SK-N-MC (cell line): ENCODE data around the gene TNNT2.

Experiments
- DNase-seq: peaks from one replicate; pipeline ENCODE4 v3.0.0-alpha.2; 2011; ENCODE audit warnings: low read depth, low spot score
- H3K27ac ChIP-seq: fragments of 200-600 bp; sonication (generic); 2 replicates; pipeline ENCODE4 v1.5.1; 2016; ENCODE audit warnings: mixed run types
- H3K36me3 ChIP-seq: fragments of 200-600 bp; sonication (generic); 2 replicates; pipeline ENCODE4 v1.6.1; 2017; ENCODE audit warnings: antibody characterized with exemption, low read length, mixed read lengths; ENCODE audit not compliant: insufficient read depth
- H3K4me3 ChIP-seq: fragments of 200-600 bp; sonication (generic); 2 replicates; pipeline ENCODE4 v1.5.1; 2016
- H3K9ac ChIP-seq: fragments of 200-600 bp; sonication (generic); 2 replicates; pipeline ENCODE4 v1.8.0; 2017; ENCODE audit warnings: mixed run types, mixed read lengths; ENCODE audit not compliant: insufficient read length
- H3K9me3 ChIP-seq: fragments of 200-600 bp; sonication (generic); 2 replicates; pipeline ENCODE4 v1.6.1; 2017; ENCODE audit warnings: low read depth, mild to moderate bottlenecking, antibody characterized with exemption, low read length, moderate library complexity, mixed read lengths
- EZH2 ChIP-seq: fragments of 200-600 bp; sonication (generic); IDR thresholded peaks from one replicate; pipeline ENCODE4 v1.6.1; 2017; ENCODE audit warnings: antibody characterized with exemption
- FOXP2 ChIP-seq: optimal IDR thresholded peaks from 2 replicates; pipeline ENCODE3; 2011; ENCODE audit warnings: mild to moderate bottlenecking, moderate library complexity; ENCODE audit not compliant: insufficient read depth; ENCODE audit errors: extremely low read length, control extremely low read depth
- POLR2AphosphoS5 ChIP-seq: IDR thresholded peaks from 2 replicates; pipeline ENCODE4 v1.6.1; 2012; ENCODE audit warnings: mild to moderate bottlenecking, low read depth, low read length, borderline replicate concordance

TNNT2 gene

DNA sequence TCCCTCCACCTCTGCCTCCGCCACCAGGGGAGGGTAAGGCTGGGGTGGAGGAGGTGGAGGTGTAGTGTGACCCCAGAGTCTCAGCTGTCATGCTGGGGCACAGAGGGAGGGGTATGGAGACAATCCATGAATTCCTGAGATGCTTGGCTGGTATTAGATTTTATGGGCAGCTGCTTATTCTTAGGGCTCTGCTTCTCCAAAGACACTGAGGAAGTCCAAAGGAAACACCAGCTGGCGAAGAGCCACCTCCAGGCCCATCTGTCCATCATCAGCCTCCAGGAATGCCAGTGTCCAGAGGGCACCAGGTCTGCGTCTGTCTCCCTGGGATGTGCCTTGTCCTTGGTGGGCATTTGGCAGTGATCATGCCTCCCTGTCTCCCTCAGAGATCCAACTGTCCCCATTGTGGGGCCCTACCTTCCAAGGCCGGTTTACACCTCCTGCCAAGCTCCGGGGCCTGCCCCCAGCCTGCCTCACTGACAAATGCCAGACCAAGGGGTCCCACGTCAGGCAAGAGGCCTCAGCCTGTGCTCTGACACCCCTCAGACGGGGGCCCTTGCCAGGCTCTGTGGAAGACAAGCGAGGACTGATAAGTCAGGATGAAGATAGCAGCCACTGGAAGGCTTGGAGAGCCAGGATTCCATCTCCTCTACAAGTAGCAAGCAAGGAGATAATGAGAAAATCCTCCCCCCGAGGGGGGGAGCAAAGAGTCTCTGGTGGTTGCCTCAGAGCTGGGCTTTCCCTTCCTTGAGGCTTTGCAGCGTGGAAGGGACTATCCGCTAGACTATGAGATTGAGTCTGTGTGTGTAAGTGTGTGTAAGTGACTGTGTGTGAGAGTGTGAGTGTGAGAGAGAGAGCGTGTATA is 42.5 kb upstream of the TNNT2 start:
- TF ChIP-seq EZH2 (no peak), FOXP2 (no peak), POLR2AphosphoS5 (no peak)
- no peak for DNase-seq
- H3K9ac ChIP-seq: no peak overlapping the region
- no peak overlapping the region for H3K4me3 ChIP-seq
- no peaks in the 10 kb centered on the region for H3K36me3 ChIP-seq
- H3K27ac ChIP-seq: no peak overlapping the region
- no peaks in the 10 kb centered on the region for H3K9me3 ChIP-seq

DNA sequence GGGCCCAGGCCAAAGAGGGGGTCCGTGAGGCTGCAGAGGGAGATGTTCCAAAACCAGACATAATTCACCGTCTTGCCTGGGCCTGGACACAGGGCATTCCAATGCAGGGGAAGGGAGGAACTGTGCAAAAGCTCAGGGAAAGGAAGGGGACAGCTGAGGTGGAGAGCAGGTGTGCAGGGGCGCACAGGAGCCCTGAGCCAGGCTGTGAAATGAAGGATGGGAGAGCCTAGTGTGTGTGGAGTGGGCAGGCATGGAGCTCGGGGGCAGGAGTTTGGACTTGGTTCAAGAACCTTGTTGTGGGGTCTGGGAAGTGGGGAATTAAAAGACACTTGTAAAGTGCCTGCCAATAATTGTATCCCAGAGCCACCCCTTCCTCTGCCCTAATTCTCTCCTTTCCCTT is 41.8 kb upstream of the TNNT2 start:
- no peak overlapping the region for H3K9ac ChIP-seq
- no peaks in the 10 kb centered on the region for H3K36me3 ChIP-seq
- TF ChIP-seq POLR2AphosphoS5 (no peak), FOXP2 (no peak), EZH2 (no peak)
- no peak overlapping the region for H3K27ac ChIP-seq
- H3K4me3 ChIP-seq: no peak overlapping the region
- no peaks in the 10 kb centered on the region for H3K9me3 ChIP-seq
- DNase-seq: no peak

DNA sequence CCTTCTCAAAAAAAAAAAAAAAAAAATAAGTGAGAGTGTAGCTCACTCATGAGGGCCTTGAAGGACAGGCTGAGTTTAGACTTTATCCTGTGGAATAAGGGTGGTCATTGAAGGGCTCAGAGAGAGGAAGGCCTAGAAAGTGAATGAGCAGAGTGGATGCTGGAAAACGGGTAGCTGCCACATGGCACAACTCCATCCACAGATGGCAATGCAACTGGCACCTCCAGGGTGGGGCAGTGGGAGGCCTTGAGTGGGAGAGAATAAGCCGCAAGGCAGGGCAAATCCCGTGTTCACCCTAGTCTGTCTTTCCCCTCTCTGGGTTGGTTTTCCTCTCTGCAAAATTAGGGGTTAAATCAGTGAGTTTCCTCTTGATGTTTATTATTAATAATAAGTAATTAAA is 41.0 kb upstream of the TNNT2 start:
- no peak for DNase-seq
- no peak overlapping the region for H3K27ac ChIP-seq
- no peaks in the 10 kb centered on the region for H3K9me3 ChIP-seq
- no peak for TF ChIP-seq FOXP2
- TF ChIP-seq EZH2: no peak
- TF ChIP-seq POLR2AphosphoS5: no peak
- H3K4me3 ChIP-seq: no peak overlapping the region
- H3K9ac ChIP-seq: no peak overlapping the region
- H3K36me3 ChIP-seq: no peaks in the 10 kb centered on the region

DNA sequence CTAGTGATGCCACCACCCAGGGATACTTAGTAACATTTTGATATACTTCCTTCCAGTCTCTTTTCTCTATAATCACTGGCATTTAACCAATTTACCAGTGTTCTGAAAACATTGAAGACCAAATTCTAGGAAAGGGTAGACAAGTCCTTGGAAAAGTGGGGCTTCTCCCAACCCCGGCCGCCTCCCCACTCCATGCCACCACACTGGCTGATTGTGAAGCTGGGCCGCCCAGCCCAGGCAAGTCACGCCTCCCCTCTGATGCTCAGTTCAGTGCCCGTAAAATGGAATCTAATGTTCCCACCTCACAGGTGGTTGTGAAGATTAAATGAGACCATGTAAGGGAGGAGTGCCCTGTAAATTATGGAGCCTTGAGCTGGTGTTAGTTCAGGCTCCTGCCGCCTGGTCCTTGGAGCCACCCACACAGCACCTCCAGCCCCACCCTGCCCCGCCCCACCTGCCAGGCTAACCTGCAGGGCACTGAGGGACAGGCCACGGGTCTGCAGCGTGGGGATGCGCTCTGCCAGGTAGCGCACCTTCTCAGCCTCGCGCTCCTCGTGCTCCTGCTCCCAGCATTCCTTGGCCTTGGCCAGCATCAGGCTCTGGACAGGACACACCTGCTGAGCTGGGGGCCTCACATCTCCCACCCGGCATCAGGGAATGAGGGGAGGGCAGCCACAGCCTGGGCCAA is 36.7 kb upstream of the TNNT2 start:
- TF ChIP-seq EZH2: no peak
- no peak for TF ChIP-seq POLR2AphosphoS5
- no peak for TF ChIP-seq FOXP2
- Histone ChIP-seq H3K27ac (no peak overlapping the region), H3K4me3 (no peak overlapping the region), H3K9ac (no peak overlapping the region), H3K36me3 (no peaks in the 10 kb centered on the region), H3K9me3 (no peaks in the 10 kb centered on the region)
- DNase-seq: no peak

DNA sequence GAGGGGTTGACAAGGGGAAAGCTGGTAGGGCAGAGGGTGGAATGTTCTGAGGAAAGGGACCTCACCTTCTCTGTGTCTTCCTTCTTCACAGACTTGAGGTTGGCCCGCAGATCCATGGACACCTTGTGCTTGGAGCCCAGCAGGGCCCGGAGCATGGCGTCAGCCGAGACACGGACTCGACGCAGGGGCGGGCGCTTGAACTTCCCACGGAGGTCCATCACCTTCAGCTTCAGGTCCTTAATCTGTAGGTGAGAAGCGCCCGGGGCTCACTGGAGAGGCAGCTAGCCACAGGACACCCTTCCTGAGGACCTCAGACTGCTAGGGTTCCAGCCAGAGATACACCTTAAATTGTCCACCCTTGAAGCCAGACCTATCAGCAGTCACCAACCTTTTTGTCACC is 33.8 kb upstream of the TNNT2 start:
- H3K27ac ChIP-seq: no peak overlapping the region
- TF ChIP-seq EZH2 (no peak), FOXP2 (no peak), POLR2AphosphoS5 (no peak)
- no peak overlapping the region for H3K9ac ChIP-seq
- DNase-seq: no peak
- no peaks in the 10 kb centered on the region for H3K36me3 ChIP-seq
- H3K9me3 ChIP-seq: no peaks in the 10 kb centered on the region
- H3K4me3 ChIP-seq: no peak overlapping the region

DNA sequence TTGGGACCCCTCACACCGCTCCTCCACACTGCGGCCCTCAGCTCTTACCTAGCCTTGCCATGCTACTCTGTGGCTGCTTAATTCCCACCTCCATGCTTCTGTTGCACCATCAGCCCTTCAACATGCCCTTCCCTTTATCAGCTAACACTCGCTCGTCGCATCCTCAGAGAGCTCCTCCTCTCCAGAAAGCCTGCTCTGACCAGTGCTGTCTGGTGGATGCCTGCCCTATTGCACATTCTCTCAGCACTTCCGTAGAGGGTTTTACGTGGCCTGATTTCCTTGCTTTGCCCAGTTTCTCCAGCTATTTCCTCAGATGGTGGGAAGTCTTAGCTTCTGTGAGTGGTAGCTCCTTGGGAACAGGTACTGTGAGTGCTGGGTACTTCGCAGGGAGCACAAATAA is 32.0 kb upstream of the TNNT2 start:
- Histone ChIP-seq H3K27ac (no peak overlapping the region), H3K36me3 (no peaks in the 10 kb centered on the region), H3K9ac (no peak overlapping the region), H3K4me3 (no peak overlapping the region), H3K9me3 (no peaks in the 10 kb centered on the region)
- no peak for TF ChIP-seq EZH2
- TF ChIP-seq POLR2AphosphoS5: no peak
- TF ChIP-seq FOXP2: no peak
- no peak for DNase-seq

DNA sequence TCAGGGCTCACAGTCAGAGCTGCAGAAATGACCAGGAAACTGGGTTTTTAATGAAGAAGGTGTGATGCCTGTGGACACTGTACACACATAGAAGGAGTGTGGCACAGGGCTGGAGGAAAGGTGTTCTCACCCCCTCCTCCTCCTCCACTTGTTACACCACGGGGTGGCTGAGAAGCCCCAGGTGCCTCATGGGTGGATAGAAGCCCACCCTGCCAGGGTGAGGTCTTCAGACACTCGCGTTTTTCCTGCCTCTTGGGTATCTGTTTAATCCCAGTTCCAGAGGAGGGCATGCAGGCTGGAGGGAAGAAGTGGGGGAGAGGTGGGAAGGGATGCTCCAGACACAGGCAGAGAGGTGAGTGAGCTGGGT is 31.3 kb upstream of the TNNT2 start:
- H3K9ac ChIP-seq: no peak overlapping the region

DNA sequence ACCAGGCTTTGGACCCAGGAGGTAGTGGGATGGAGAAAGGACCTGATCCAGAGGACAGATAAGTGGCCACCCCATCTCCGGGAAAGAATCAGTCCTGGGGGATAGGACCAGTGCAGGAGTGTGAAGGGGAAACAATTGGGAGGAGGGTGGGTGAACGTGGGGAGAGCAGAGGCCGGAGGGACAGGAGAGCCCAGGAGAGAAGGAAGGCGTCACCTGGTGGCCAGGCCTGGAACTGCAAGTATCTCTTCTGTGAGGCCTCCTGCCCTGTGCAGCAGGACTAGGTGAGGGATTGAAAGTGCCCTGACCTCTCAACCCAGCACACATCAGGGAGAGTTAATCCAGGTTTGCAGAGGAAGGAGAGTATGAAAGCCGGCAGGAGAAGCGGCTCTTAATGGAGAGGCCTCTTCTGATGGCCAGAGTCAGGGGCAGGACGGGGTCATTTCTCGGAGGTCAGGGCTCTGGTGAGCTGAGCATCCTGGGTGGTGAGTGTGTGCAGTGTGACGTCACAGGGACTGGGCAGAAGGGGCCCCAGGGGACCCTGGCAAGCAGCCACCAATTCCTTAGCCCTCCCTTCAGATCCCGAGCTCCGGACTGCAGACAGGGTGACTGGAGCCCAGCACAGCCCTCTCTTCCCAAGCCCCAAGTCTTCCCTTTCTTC is 30.8 kb upstream of the TNNT2 start:
- peak; percentile 10 for DNase-seq
- H3K9ac ChIP-seq: no peak overlapping the region
- TF ChIP-seq FOXP2 (no peak), POLR2AphosphoS5 (no peak), EZH2 (no peak)

More for the DNA sequence above, 31.3 kb upstream of the TNNT2 start:
- DNase-seq: no peak
- no peak overlapping the region for H3K4me3 ChIP-seq
- H3K27ac ChIP-seq: no peak overlapping the region
- no peaks in the 10 kb centered on the region for H3K9me3 ChIP-seq
- H3K36me3 ChIP-seq: no peaks in the 10 kb centered on the region
- TF ChIP-seq POLR2AphosphoS5: no peak
- no peak for TF ChIP-seq EZH2
- no peak for TF ChIP-seq FOXP2

DNA sequence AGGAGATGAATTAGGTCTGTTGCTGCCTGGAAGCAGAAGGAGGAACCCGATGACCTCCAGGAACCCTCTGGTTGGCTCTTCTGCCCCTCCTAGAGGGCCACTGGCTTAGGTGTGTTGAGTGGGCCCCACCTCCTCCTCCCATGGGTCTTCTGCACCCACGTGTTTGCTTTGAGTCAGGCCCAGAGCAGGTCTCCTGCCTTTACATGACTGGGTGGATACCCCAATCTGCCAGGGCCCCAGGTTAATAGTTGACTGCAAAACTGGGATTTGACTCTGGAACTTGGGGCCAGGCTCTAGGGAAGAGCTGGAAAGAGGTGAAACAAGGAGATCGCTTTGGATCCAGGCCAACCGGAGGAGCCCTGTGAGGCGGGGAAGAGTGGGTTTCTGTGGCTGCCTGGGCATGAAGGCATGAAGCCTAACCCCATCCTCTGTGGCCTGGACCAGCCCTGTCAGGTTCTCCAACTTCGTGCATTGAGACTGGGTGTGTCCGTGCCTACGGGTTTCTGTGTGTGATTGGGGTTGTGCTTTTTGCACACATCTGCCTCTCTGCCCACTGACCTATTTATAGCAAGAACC is 29.4 kb upstream of the TNNT2 start:
- no peak overlapping the region for H3K9ac ChIP-seq
- H3K4me3 ChIP-seq: no peak overlapping the region
- no peak overlapping the region for H3K27ac ChIP-seq
- TF ChIP-seq FOXP2: no peak
- no peaks in the 10 kb centered on the region for H3K36me3 ChIP-seq
- H3K9me3 ChIP-seq: no peaks in the 10 kb centered on the region
- no peak for DNase-seq

More for the DNA sequence above, 30.8 kb upstream of the TNNT2 start:
- Histone ChIP-seq H3K36me3 (no peaks in the 10 kb centered on the region), H3K27ac (no peak overlapping the region), H3K4me3 (no peak overlapping the region), H3K9me3 (no peaks in the 10 kb centered on the region)
